GM19395 (cell line): ENCODE data around the gene APLP2.
"Not testable (repeated sequence)": the region's sequence is repeated elsewhere in the genome, so short reads cannot be mapped to it uniquely, and the experiment has no call there.

Source experiments
- ATAC-seq: cut with Tn5 transposase; IDR thresholded peaks from one replicate; pipeline ENCODE4 v1.9.1; 2021; ENCODE audit warnings: mild to moderate bottlenecking, moderate library complexity; ENCODE audit not compliant: unreplicated experiment

Gene APLP2

GRCh38 chr11:130088919-130089673 is 19.4 kb downstream of the APLP2 start:
- ATAC-seq: no peak

- ATAC-seq: no peak
Measured at GRCh38 chr11:130089674-130090073, 20.0 kb downstream of the APLP2 start.

DNA sequence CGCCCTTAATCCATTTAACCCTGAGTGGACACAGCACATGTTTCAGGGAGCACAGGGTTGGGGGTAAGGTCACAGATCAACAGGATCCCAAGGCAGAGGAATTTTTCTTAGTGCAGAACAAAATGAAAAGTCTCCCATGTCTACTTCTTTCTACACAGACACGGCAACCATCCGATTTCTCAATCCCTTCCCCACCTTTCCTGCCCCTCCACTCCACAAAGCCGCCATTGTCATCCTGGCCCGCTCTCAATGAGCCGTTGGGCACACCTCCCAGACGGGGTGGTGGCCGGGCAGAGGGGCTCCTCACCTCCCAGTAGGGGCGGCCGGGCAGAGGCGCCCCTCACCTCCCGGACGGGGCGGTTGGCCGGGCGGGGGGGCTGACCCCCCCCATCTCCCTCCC is 20.8 kb downstream of the APLP2 start:
- not testable (repeated sequence) for ATAC-seq

DNA sequence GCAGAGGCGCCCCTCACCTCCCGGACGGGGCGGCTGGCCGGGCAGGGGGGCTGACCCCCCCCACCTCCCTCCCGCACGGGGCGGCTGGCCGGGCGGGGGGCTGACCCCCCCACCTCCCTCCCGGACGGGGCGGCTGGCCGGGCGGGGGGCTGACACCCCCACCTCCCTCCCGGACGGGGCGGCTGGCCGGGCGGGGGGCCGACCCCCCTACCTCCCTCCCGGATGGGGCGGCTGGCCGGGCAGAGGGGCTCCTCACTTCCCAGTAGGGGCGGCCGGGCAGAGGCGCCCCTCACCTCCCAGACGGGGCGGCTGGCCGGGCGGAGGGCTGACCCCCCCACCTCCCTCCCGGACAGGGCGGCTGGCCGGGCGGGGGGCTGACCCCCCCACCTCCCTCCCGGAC is 21.5 kb downstream of the APLP2 start:
- ATAC-seq: not testable (repeated sequence)

- no peak for ATAC-seq
Measured at GRCh38 chr11:130092661-130093060, 23.0 kb downstream of the APLP2 start.

- no peak for ATAC-seq
Measured at GRCh38 chr11:130094614-130095013, 24.9 kb downstream of the APLP2 start.

DNA sequence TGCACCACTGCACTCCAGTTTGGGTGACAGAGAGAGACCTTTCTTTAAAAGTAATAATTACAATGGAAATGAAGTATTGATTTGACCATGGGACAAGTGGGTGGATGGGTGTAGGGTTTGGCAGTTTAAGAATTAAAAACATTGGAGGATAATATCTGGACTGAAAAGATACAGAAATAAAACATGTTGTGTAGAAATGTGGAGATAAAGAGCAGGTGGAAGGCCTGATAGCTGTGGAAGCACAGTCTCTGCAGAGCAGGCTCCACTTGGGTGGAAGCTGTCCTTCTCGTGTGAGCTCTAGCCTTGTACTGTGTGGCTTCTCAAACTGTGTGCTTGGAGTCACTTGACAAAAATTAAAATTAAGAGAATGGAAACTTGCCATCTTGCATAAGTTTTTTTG is 25.6 kb downstream of the APLP2 start:
- no peak for ATAC-seq

GRCh38 chr11:130096042-130096441 is 26.3 kb downstream of the APLP2 start:
- no peak for ATAC-seq

DNA sequence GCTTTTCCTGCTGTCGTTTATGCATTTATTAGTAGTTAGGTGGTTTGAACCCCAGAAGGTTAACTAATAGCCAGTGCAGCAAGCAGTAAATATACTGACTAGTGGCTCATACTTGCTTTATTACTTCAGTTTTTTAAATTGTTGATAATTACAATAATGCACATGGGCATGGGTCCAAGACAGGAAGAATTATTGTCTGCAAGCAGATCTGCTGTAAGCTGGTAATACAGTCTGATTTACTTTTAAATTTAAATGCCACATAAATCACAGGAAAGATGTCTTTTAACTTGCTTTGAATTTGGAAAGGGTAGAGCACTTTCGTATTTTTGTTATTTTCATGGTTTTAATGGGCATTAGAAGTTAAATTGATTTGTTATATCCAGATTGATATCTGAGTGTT is 27.1 kb downstream of the APLP2 start:
- no peak for ATAC-seq

GRCh38 chr11:130097285-130097684 is 27.6 kb downstream of the APLP2 start:
- no peak for ATAC-seq

DNA sequence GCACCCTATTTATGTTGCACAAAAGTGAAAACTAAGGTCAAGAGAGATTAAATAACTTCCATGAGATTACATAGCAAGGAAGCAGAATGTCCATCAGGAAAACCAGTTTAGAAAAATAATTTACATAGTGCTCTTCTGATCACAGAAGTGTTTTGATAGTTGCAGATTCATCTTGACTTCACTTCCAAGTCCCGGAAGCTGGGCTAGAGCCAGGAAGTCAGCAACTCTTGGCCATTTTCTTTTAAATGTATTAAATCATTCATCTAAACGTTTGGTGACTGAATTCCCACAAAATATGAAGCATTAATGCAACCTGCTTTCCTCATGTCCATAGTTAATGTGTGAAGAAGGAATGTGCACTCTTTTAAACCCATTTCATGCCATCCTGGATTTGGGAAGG is 29.7 kb downstream of the APLP2 start:
- no peak for ATAC-seq

DNA sequence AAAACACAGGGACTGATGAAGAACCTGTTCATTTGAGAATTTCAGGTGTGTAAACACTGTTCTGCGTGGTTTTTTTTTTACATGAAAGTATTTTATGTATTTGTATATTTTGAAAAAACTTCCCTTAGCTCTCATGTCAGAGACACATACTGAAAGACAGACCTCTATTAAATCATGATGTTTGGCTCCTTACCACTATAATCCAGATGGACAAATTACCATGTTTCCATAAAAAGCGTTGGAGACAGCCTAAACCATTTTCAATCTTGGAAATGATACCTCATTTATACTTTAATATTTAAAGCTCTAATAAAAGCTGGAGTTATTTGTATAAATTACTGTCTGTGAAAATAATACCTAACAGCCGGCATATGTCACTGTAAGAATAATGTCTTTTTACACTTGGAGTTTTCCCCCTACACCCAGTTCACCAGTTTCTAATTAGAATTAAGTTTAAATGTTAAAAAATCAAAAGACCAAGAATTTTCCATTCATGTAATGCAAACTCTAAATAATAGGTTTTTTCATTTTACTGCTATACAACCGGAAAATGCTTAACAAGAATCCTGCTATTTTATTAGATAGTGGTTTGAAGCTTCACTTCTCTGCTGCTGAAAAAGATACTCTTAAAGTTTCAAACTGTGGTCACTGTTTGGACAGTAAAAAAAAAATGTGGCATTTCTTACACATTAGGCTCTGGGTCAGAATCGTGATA is 30.8 kb downstream of the APLP2 start:
- ATAC-seq: no peak

DNA sequence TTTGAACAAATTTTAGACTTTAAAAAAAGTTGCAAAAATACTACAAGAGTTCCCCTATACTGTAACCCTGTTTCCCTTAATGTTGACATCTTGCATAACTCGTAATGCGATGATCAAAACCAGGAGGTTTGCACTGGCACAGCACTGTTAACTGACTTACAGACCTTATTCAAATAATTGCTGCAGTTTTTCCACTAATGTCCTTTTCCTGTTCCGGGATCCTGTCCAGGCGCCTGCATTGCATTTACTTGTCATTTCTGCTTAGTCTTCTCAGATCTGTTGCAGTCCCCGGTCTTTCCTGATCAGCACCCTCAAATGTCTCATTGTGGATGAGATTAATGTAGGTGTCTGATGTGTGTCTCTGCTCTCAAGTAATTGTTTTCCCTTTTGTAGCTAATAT is 32.0 kb downstream of the APLP2 start:
- no peak for ATAC-seq

DNA sequence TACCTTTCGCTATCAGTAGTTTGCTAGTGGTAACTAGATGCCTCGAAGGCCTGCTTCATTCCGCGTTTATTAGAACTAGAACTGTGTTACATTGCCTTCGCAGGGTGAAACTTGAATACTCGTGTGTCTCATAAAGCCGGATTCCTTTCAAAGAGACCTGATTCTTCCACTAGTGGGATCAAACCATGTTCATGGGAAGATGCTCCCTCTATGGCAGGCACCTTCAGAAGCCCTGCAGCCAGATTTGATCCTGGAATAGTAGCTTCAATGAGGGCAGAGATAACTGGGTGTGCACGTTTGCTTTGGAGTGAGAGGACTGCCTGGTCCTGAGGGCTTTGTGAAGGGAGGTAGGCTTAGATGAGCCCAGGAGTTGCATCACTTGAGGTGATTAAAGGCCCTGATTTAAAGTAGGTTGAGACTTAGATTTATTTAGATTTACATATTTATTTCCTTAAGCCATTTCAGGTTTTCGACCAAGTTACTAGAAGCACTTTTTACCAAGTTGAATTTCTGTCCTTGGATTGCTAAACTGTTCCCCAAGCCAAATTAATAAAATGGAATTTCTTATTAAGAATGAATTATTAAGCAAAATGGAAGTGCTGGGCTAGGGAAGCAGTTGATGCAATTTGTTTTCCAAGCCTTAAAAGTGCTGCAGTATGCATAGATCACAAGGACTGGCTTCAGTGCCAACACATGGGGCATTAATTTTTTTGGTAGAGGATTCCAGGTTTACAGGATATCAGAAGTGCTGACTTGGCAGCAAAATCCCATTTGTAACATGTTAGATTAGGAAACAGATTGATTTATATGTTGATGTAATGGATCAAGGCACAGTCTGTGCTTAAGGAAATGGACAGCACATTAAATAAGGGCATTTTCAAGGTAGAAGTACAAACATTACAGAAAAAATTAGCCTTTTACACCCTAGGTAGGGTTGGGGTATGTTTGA is 32.9 kb downstream of the APLP2 start:
- no peak for ATAC-seq

- no peak for ATAC-seq
Measured at GRCh38 chr11:130103296-130103814, 33.7 kb downstream of the APLP2 start.

DNA sequence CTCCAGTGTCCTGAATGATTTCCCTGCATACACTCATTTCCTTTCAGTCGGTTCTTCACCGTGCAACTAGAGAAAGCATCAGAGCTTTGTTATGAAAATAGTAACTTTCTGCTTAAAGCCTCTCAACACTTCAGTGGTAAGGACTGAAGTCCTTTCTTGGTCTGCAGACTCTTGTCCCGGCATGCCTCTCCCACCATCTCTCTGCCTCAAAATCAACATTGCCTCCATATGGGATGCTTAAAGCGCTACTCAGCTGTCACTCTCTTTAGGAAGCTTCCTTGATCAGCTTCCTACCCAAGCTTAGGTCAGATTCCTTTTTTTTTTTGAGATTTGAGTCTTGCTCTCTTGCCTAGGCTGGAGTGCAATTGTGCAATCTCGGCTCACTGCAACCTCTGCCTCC is 36.7 kb downstream of the APLP2 start:
- no peak for ATAC-seq

- ATAC-seq: not testable (repeated sequence)
Measured at GRCh38 chr11:130108671-130109070, 39.0 kb downstream of the APLP2 start.

- ATAC-seq: no peak
Measured at GRCh38 chr11:130109386-130109785, 39.7 kb downstream of the APLP2 start.

- ATAC-seq: no peak
Measured at GRCh38 chr11:130110339-130111108, 40.8 kb downstream of the APLP2 start.

GRCh38 chr11:130112071-130112830 is 42.6 kb downstream of the APLP2 start:
- ATAC-seq: no peak
